Right lobe of liver (tissue), 6 donors: ENCODE measurements around the gene CYP27B1. TPM values are rescaled to one million over a fixed set of nuclear protein-coding genes. Genes with fewer than 3 reads are reported as not detected.

Source experiments
- ATAC-seq, 4 donors: fragments of 200-7000 bp; cut with Tn5 transposase; one replicate each; pipeline ENCODE4 v1.9.1; 2020; ENCODE audit warnings: mild to moderate bottlenecking in 4 of 4, moderate library complexity in 4 of 4
- DNase-seq, 3 donors: peaks; one replicate each; pipeline ENCODE4 v3.0.0-alpha.2; 2020
- H3K27ac ChIP-seq, 3 donors: fragments of 200-600 bp; one replicate each; pipeline ENCODE4 v1.8.0; 2022
- H3K27me3 ChIP-seq, 2 donors: fragments of 200-600 bp; one replicate each; pipeline ENCODE4 v1.8.0; 2022
- H3K36me3 ChIP-seq, 4 donors: fragments of 200-600 bp; sonication (generic) in 1 of 4; one replicate each; pipeline versions ENCODE4 v1.5.1 to v1.8.0; 2017 to 2022; ENCODE audit warnings: control low read depth in 1 of 4
- H3K4me1 ChIP-seq, 4 donors: fragments of 200-600 bp; sonication (generic) in 1 of 4; one replicate each; pipeline versions ENCODE4 v1.5.1 to v1.8.0; 2017 to 2022; ENCODE audit warnings: control low read depth in 1 of 4
- H3K4me3 ChIP-seq, 3 donors: fragments of 200-600 bp; one replicate each; pipeline ENCODE4 v1.8.0; 2022
- H3K9me3 ChIP-seq, 4 donors: fragments of 200-600 bp; sonication (generic) in 1 of 4; one replicate each; pipeline versions ENCODE4 v1.5.1 to v1.8.0; 2017 to 2022; ENCODE audit warnings: control low read depth in 1 of 4
- POLR2A ChIP-seq: fragments of 450-650 bp; IDR thresholded peaks from one replicate; pipeline ENCODE4 v1.6.1; 2017; ENCODE audit warnings: antibody characterized with exemption, mild to moderate bottlenecking
- WGBS: methylation state at CpG from one replicate; pipeline ENCODE4 v1.1.6; 2018; ENCODE audit warnings: low coverage, low lambda C conversion rate; ENCODE audit not compliant: insufficient coverage; ENCODE audit errors: missing lambda C conversion rate; 5-methylcytosine and 5-hydroxymethylcytosine counted together
- intact Hi-C, 2 donors: fragments of 100-400 bp; cut with DNase I; formaldehyde crosslinking; loops; one replicate each; pipeline versions ENCODE4 v1.11.2 to v1.14.1; 2022
- total RNA-seq, 6 experiments: library from RNA; depleted of rRNA in 2 of 6; stranded (reverse); fragments of >200 nt in 2 of 6; fragmentation: NEBNext Ultra II Directional in 3 of 6; extraction: Animal tissue kit (Norgen Biotek cat#: 25700) in 3 of 6; gene quantifications; one replicate each; pipeline versions ENCODE4 v1.1.0 to v1.2.4, GENCODE V29; 2016 to 2023
- TF ChIP-seq, protein P1 (sequence below), 4 donors: fragments of 200-600 bp in 3 of 4; fragments of 450-650 bp in 1 of 4; IDR thresholded peaks; one replicate each; pipeline versions ENCODE4 v1.5.1 to v1.8.0; 2016 to 2022; ENCODE audit warnings: antibody characterized with exemption in 4 of 4, mild to moderate bottlenecking in 2 of 4
- donor health status: DM: no; HTN: yes; CAD: no.
- donor health status: DM: no; HTN: no; CAD: no.
- donor health status: DM: no; HTN: no; CAD: no.
- donor health status: DM: no; HTN: yes; CAD: no.
- donor health status: DM: no; HTN: yes; CAD: no.

Gene CYP27B1
- total RNA-seq, 6 experiments from 2014 or later = 0.25 to 1.4 (median 0.81) TPM

DNA sequence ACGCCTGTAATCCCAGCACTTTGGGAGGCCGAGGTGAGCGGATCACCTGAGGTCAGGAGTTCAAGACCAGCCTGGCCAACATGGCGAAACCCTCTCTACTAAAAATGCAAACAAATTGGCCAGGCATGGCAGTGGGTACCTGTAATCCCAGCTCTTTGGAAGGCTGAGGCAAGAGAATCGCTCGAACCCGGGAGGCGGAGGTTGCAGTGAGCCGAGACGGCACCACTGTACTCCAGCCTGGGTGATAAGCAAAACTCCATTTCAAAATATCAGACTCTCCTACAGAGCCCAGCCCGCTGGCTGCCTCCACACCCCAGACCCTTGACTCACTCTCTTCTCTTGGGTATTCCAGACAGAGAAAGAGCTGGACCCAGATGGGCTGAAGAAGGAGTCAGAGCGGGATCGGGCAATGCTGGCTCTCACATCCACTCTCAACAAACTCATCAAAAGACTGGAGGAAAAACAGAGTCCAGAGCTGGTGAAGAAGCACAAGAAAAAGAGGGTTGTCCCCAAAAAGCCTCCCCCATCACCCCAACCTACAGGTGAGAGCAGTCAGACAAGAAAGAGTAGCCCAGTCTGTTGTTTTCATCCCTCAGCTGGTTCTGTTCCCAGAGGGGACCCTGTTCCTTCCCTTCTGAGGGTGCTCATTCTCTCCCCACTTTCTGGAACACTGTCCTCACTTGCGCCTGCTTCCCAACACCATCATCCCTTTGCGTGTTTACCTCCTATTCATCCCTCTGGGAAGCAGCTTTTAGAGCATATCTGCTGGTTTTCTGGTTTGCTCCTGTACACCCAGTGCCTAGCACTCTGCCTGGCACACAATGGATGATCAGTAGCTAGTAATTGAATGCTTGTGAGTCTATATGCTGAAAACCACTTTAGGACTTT, 48.0 kb downstream of the CYP27B1 start:
- no peak overlapping the region for H3K4me3 ChIP-seq
- no peak overlapping the region for H3K27ac ChIP-seq
- H3K9me3 ChIP-seq = no peaks in the 10 kb centered on the region
- ATAC-seq (no peak), DNase-seq (no peak)
- intact Hi-C loops = no loop called here
- H3K4me1 ChIP-seq = no peaks in the 10 kb centered on the region
- 97% methylated on average over 11 of the region's 15 CpGs for WGBS
- H3K27me3 ChIP-seq = no peaks in the 10 kb centered on the region
- TF ChIP-seq, protein P1, sequence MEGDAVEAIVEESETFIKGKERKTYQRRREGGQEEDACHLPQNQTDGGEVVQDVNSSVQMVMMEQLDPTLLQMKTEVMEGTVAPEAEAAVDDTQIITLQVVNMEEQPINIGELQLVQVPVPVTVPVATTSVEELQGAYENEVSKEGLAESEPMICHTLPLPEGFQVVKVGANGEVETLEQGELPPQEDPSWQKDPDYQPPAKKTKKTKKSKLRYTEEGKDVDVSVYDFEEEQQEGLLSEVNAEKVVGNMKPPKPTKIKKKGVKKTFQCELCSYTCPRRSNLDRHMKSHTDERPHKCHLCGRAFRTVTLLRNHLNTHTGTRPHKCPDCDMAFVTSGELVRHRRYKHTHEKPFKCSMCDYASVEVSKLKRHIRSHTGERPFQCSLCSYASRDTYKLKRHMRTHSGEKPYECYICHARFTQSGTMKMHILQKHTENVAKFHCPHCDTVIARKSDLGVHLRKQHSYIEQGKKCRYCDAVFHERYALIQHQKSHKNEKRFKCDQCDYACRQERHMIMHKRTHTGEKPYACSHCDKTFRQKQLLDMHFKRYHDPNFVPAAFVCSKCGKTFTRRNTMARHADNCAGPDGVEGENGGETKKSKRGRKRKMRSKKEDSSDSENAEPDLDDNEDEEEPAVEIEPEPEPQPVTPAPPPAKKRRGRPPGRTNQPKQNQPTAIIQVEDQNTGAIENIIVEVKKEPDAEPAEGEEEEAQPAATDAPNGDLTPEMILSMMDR (IDR thresholded peaks at IDR 0.05) = no peak
- TF ChIP-seq POLR2A = no peak
- H3K36me3 ChIP-seq = peaks cover 0 to 71% (median 27%) of the 10 kb centered on the region in 4 donors

DNA sequence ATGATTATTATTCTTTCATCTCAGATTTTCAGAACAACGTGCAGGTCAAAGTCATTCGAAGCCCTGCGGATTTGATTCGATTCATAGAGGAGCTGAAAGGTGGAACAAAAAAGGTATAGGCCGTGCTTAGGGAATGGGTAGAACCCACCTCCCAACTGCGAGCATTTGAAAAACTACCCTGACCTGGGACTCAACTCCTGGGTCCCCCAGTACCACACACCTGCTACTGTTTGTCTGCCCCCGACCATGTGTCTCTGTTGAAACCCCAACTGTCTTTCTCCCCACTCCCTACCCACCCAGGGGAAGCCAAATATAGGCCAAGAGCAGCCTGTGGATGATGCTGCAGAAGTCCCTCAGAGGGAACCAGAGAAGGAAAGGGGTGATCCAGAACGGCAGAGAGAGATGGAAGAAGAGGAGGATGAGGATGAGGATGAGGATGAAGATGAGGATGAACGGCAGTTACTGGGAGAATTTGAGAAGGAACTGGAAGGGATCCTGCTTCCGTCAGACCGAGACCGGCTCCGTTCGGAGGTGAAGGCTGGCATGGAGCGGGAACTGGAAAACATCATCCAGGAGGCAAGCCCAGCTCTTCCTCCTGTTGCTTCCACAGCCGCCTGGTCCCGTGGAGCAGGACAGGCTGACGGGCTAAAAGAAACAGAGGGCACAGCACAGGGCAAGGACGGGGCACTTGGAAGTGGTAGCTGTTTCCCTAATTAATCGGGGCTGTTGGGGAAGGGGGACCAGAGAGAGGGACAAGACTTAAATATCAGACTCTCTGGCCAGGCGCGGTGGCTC, 48.8 kb downstream of the CYP27B1 start:
- Histone ChIP-seq H3K36me3 (peaks cover 0 to 72% (median 27%) of the 10 kb centered on the region in 4 donors), H3K4me3 (no peak overlapping the region), H3K9me3 (no peaks in the 10 kb centered on the region), H3K4me1 (no peaks in the 10 kb centered on the region), H3K27ac (no peak overlapping the region), H3K27me3 (no peaks in the 10 kb centered on the region)
- ATAC-seq (no peak), DNase-seq (no peak)
- 92% methylated on average over 14 of the region's 22 CpGs for WGBS
- TF ChIP-seq, protein P1 (IDR thresholded peaks at IDR 0.05) = no peak
- intact Hi-C loops = no loop called here

DNA sequence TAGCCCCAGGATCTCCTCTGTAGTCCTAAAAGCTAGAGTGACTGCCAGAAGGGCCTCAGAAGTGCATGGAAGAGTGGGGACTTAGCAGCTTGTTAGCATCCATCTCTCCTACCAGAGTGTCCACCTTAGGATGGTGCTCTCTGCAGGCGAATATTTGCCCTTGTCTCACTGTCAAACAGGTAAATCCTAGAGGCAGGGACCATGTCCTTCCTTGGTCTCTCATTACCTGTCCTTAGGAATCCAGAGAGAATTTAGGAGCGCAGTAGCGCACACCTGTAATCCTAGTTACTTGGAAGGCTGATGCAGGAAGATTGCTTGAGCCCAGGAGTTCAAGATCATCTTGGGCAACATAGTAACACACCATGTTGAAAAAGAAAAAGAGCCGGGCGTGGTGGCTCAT, 49.7 kb downstream of the CYP27B1 start:
- no peaks in the 10 kb centered on the region for H3K27me3 ChIP-seq
- H3K9me3 ChIP-seq = no peaks in the 10 kb centered on the region
- intact Hi-C loops = no loop called here
- WGBS = 95% methylated on average over 4 of the region's 5 CpGs
- H3K27ac ChIP-seq = no peak overlapping the region
- no peak overlapping the region for H3K4me3 ChIP-seq
- TF ChIP-seq, protein P1 (IDR thresholded peaks at IDR 0.05) = no peak
- no peak for TF ChIP-seq POLR2A
- no peaks in the 10 kb centered on the region for H3K4me1 ChIP-seq
- ATAC-seq (no peak), DNase-seq (peak in 1 of 3 donors; percentile 5)
- peaks cover 0 to 79% (median 27%) of the 10 kb centered on the region in 4 donors for H3K36me3 ChIP-seq

DNA sequence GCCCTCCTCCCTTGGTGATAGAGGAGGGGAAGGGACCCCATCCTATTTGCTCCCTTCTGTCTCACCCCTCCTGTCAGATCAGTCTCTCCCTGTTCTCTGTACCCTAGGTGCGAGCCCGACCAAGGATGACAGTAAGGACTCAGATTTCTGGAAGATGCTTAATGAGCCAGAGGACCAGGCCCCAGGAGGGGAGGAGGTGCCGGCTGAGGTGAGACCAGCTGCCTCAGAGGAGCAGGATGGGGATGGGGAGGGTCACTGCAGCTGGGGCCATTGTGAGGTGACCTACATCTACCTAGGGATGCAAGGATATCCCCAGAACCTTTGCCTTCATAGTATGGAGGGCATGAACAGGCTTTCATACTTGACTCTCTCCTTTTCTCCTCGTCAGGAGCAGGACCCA, 50.6 kb downstream of the CYP27B1 start:
- intact Hi-C loops = no loop called here
- no peak overlapping the region for H3K4me3 ChIP-seq
- no peaks in the 10 kb centered on the region for H3K27me3 ChIP-seq
- no peaks in the 10 kb centered on the region for H3K9me3 ChIP-seq
- H3K27ac ChIP-seq = no peak overlapping the region
- DNase-seq = no peak
- 90% methylated on average over 2 of the region's 4 CpGs for WGBS
- ATAC-seq = no peak
- H3K4me1 ChIP-seq = no peaks in the 10 kb centered on the region
- no peak for TF ChIP-seq POLR2A
- TF ChIP-seq, protein P1 (IDR thresholded peaks at IDR 0.05) = no peak
- H3K36me3 ChIP-seq = peaks cover 0 to 84% (median 27%) of the 10 kb centered on the region in 4 donors
